RWPE2 (cell line): ENCODE results near the gene MRNIP.

Experiments used
- ATAC-seq: fragments of 200-7000 bp; cut with Tn5 transposase; 3 replicates; pipeline ENCODE4 v1.9.1; 2021; ENCODE audit warnings: low read depth
- DNase-seq: peaks from one replicate; pipeline ENCODE4 v3.0.0-alpha.2; 2020; ENCODE audit warnings: low spot score
- H3K27ac ChIP-seq: fragments of 450-650 bp; 2 replicates; pipeline ENCODE4 v1.5.1; 2017; ENCODE audit warnings: mild to moderate bottlenecking; ENCODE audit not compliant: poor library complexity, severe bottlenecking
- H3K27me3 ChIP-seq: fragments of 250-450 bp; sonication (Bioruptor Pico); 2 replicates; pipeline ENCODE4 v1.5.1; 2021; ENCODE audit warnings: mild to moderate bottlenecking, moderate library complexity; ENCODE audit not compliant: insufficient read depth, poor library complexity, severe bottlenecking
- H3K36me3 ChIP-seq: fragments of 250-450 bp; sonication (Bioruptor Pico); 2 replicates; pipeline ENCODE4 v1.5.1; 2020; ENCODE audit warnings: low read depth, mild to moderate bottlenecking, moderate library complexity
- H3K4me1 ChIP-seq: fragments of 250-450 bp; sonication (Bioruptor Pico); 2 replicates; pipeline ENCODE4 v1.5.1; 2021; ENCODE audit warnings: mild to moderate bottlenecking, moderate library complexity; ENCODE audit not compliant: insufficient read depth, poor library complexity, severe bottlenecking
- H3K4me3 ChIP-seq: fragments of 250-450 bp; sonication (Bioruptor Pico); 2 replicates; pipeline ENCODE4 v1.5.1; 2021; ENCODE audit warnings: mild to moderate bottlenecking, moderate library complexity; ENCODE audit not compliant: severe bottlenecking
- H3K9me3 ChIP-seq: fragments of 250-450 bp; sonication (Bioruptor Pico); 2 replicates; pipeline ENCODE4 v1.5.1; 2021; ENCODE audit warnings: mild to moderate bottlenecking, moderate library complexity; ENCODE audit not compliant: severe bottlenecking
- TF ChIP-seq, protein P1 (sequence below): fragments of 450-650 bp; IDR thresholded peaks from one replicate; pipeline ENCODE4 v1.5.1; 2017; ENCODE audit warnings: mild to moderate bottlenecking, moderate library complexity; ENCODE audit not compliant: poor library complexity, severe bottlenecking

The MRNIP gene

DNA sequence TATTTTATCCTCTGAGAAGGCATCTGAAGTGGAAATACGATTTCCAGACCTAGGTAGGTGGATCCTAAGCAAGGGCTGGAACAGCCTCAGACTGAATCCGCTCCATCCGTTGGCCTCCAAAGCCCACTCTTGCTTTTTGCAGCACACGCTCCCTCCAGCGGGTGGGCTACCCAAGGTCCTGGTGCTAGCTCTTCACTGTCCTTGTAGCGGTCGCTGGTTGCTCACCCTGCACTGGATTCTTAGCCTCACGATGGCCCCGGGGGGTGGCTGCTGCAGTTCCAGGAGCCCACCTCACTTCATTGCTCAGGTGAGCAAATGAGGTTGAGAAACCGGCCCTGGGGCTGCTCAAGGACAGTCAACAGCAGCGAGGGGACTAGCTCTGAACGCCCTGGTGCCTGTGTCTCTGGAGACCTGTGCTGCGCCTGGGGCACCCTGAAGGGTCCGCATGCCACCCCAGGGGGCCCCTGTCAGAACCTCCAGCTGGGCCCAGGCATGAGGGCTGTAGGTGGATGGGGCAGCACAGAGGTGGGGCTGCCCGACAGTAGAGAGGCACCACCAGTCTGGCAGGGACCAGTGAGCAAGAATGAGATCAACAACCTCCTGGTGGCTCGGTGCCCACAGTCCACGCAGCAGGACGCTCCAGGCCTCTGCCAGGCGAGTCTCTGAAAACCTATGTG lies 56.3 kb downstream of the MRNIP start:
- H3K27ac ChIP-seq, result no peak overlapping the region

DNA sequence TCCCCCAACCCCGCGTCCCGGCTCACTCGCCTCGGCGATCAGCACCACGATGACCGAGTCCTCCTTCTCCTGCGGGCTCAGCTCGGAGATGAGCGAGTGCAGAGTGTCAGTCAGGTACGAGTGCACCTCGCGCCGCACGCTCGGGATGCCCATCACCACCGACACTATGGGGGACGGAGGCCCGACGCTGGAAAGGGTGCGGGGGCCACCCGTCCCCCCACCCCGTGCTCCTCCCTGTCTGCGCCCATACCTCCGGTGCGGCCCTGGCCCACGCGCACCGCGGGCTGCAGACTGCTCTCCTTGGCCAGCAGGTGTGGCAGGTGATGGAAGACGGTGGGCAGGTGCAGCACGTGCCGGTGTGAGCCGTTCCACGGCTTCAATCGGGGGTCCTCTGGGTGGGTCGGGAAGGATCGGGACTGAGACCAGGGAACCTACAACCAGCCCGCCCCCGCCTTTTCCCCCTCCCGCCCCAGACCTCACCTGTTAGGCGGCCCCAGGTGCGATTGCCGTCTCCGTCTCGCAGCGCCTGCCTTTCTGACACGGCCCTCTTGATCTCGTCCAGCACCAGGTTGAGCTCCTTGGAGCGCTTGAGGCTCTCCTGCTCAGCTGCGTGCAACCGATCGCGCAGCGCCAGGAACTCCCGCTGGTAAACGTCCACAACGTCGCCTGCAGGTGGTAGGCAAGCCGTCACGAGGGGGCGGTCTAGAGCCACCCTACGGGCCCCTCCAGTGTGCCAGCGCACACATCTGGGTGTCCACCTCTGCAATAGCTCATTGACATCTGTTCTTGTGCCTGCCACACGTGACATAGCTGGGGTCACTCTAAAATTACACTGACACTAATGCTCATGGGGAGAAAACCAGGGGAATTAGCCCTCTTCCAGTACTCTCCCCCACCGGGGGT lies 57.1 kb downstream of the MRNIP start:
- ATAC-seq (no peak), DNase-seq (peak; percentile 72)
- Histone ChIP-seq H3K4me1 (peaks cover 13% of the 10 kb centered on the region), H3K36me3 (peaks cover 46% of the 10 kb centered on the region), H3K9me3 (no peaks in the 10 kb centered on the region), H3K27ac (no peak overlapping the region), H3K4me3 (no peak overlapping the region), H3K27me3 (no peaks in the 10 kb centered on the region)
- TF ChIP-seq, protein P1, sequence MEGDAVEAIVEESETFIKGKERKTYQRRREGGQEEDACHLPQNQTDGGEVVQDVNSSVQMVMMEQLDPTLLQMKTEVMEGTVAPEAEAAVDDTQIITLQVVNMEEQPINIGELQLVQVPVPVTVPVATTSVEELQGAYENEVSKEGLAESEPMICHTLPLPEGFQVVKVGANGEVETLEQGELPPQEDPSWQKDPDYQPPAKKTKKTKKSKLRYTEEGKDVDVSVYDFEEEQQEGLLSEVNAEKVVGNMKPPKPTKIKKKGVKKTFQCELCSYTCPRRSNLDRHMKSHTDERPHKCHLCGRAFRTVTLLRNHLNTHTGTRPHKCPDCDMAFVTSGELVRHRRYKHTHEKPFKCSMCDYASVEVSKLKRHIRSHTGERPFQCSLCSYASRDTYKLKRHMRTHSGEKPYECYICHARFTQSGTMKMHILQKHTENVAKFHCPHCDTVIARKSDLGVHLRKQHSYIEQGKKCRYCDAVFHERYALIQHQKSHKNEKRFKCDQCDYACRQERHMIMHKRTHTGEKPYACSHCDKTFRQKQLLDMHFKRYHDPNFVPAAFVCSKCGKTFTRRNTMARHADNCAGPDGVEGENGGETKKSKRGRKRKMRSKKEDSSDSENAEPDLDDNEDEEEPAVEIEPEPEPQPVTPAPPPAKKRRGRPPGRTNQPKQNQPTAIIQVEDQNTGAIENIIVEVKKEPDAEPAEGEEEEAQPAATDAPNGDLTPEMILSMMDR, result peak; percentile 54

More for the DNA sequence above, 56.3 kb downstream of the MRNIP start:
- Histone ChIP-seq H3K36me3 (peaks cover 38% of the 10 kb centered on the region), H3K27me3 (no peaks in the 10 kb centered on the region), H3K4me3 (no peak overlapping the region), H3K9me3 (no peaks in the 10 kb centered on the region), H3K4me1 (peaks cover 13% of the 10 kb centered on the region)
- TF ChIP-seq, protein P1, result peak; percentile 23
- peak; percentile 70 for DNase-seq
- no peak for ATAC-seq

DNA sequence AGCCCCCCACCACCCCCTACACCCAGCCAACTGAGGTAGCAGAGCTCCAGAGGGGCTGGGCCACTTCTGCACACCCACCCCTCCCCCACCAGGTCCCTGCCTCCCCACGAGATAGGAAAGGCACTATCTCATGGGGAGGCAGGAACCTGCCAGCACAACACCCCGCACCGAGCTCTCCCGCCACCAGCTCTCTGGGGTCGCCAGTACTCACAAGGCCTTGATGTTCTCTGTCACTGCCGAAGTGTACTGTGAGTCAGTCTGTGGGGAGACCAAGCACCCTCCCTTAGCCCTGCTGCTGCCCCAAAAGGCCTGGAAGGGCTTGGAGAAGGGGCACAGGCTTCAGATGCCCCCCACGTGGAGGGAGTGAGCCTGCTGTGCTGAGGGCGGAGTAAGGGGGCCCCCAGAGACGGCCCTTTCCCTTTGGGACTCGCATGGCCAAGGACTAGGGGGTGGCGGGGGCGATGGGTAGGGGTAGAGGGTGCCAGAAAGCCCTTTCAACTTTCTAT lies 57.9 kb downstream of the MRNIP start:
- DNase-seq, result no peak
- Histone ChIP-seq H3K27ac (no peak overlapping the region), H3K36me3 (peaks cover 46% of the 10 kb centered on the region), H3K4me3 (no peak overlapping the region), H3K4me1 (peaks cover 13% of the 10 kb centered on the region), H3K9me3 (no peaks in the 10 kb centered on the region), H3K27me3 (no peaks in the 10 kb centered on the region)
- no peak for ATAC-seq
- TF ChIP-seq, protein P1, result no peak

DNA sequence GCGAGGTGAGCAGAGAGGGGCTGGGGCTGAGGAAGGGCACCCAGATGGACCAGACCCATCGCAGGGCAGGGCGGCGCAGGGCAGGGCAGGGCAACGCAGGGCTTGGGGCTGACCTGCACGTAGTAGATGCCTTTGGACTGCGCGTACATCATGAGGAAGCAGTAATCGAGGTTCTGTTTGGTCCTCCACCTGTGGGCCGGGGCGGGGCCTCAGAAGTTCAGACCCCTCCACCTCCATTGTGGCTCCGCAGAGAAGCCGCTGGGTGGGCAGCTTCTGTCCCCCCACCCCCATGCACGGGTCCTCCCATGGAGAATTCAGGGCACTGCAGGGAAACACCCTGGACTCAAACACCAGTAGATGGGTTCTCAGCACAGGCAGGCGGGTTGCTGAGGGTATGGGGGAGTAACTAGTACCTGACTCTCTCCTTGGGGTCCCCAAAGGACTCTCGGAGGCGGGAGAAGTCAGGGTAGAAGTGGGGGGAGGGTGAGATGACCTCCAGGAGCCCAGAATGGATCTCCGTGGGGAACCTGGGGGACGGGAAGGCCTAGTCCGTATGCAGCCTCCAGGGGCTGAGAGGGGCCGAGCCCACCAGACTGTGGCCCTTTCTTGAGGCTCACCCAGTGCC lies 58.4 kb downstream of the MRNIP start:
- no peak for ATAC-seq
- Histone ChIP-seq H3K27ac (no peak overlapping the region), H3K4me1 (peaks cover 13% of the 10 kb centered on the region)

More for the DNA sequence above, 58.4 kb downstream of the MRNIP start:
- Histone ChIP-seq H3K27me3 (no peaks in the 10 kb centered on the region), H3K4me3 (no peak overlapping the region), H3K36me3 (peaks cover 46% of the 10 kb centered on the region), H3K9me3 (no peaks in the 10 kb centered on the region)
- TF ChIP-seq, protein P1, result no peak
- peak; percentile 72 for DNase-seq
